GM23338 (cell line): Measurements from ENCODE around the gene MIER1. TPM values are rescaled to one million over a fixed set of nuclear protein-coding genes. Genes with fewer than 3 reads are reported as not detected.
A peak's percentile ranks its signal among the peaks of the same experiment; 100 is the strongest.

Experiments used
- ATAC-seq: fragments of 200-7000 bp; cut with Tn5 transposase; 3 replicates; pipeline ENCODE4 v1.9.1; 2020
- DNase-seq: peaks from one replicate; pipeline ENCODE4 v3.0.0-alpha.2; 2015; ENCODE audit warnings: low spot score
- H2AFZ ChIP-seq: fragments of 200-600 bp; sonication (generic); 2 replicates; pipeline ENCODE4 v1.8.0; 2016; ENCODE audit warnings: antibody characterized with exemption, mild to moderate bottlenecking, moderate library complexity
- H3F3A ChIP-seq: fragments of 200-600 bp; sonication (generic); replicated peaks from 2 replicates; pipeline ENCODE4 v1.8.0; 2017; ENCODE audit warnings: antibody characterized with exemption, mixed run types, low read depth
- H3K27ac ChIP-seq: fragments of 200-600 bp; sonication (generic); 2 replicates; pipeline ENCODE4 v1.6.1; 2016; ENCODE audit warnings: low read depth
- H3K27me3 ChIP-seq: fragments of 200-600 bp; sonication (generic); 2 replicates; pipeline ENCODE4 v1.8.0; 2016; ENCODE audit warnings: mild to moderate bottlenecking, mixed run types, moderate library complexity; ENCODE audit not compliant: insufficient read depth
- H3K36me3 ChIP-seq: fragments of 200-600 bp; sonication (generic); 2 replicates; pipeline ENCODE4 v1.8.0; 2016; ENCODE audit warnings: mild to moderate bottlenecking; ENCODE audit not compliant: insufficient read depth
- H3K4me1 ChIP-seq: fragments of 200-600 bp; sonication (generic); 2 replicates; pipeline ENCODE4 v1.8.0; 2016; ENCODE audit warnings: mild to moderate bottlenecking, moderate library complexity; ENCODE audit not compliant: insufficient read depth
- H3K4me2 ChIP-seq: fragments of 200-600 bp; sonication (generic); 2 replicates; pipeline ENCODE4 v1.7.1; 2017; ENCODE audit warnings: mixed run types
- H3K4me3 ChIP-seq: fragments of 200-600 bp; sonication (generic); 2 replicates; pipeline ENCODE4 v1.6.1; 2016; ENCODE audit warnings: mixed run types
- H3K79me2 ChIP-seq: fragments of 200-600 bp; sonication (generic); replicated peaks from 2 replicates; pipeline ENCODE4 v1.8.0; 2017; ENCODE audit warnings: mild to moderate bottlenecking; ENCODE audit not compliant: insufficient read depth
- H3K9me2 ChIP-seq: fragments of 200-600 bp; sonication (generic); 2 replicates; pipeline ENCODE4 v1.8.0; 2017; ENCODE audit not compliant: insufficient read depth
- H4K20me1 ChIP-seq: fragments of 200-600 bp; sonication (generic); replicated peaks from 2 replicates; pipeline ENCODE4 v1.8.0; 2017; ENCODE audit warnings: mild to moderate bottlenecking; ENCODE audit not compliant: insufficient read depth
- H3K27ac Mint-ChIP-seq: 2 replicates; pipeline ENCODE4 v1.8.0; 2020; ENCODE audit warnings: inconsistent platforms, mild to moderate bottlenecking, moderate library complexity, mixed read lengths
- H3K27me3 Mint-ChIP-seq: 3 replicates; pipeline ENCODE4 v1.8.0; 2022; ENCODE audit warnings: low read depth, mild to moderate bottlenecking, moderate library complexity, mixed read lengths, inconsistent platforms; ENCODE audit not compliant: insufficient read depth, poor library complexity
- H3K36me3 Mint-ChIP-seq: 3 replicates; pipeline ENCODE4 v1.8.0; 2021; ENCODE audit warnings: low read depth, mild to moderate bottlenecking, inconsistent platforms, moderate library complexity, mixed read lengths
- H3K4me1 Mint-ChIP-seq: 3 replicates; pipeline ENCODE4 v1.8.0; 2020; ENCODE audit warnings: mild to moderate bottlenecking, inconsistent platforms, mixed read lengths
- H3K4me3 Mint-ChIP-seq: 3 replicates; pipeline ENCODE4 v1.8.0; 2021; ENCODE audit warnings: moderate library complexity, mild to moderate bottlenecking, inconsistent platforms, mixed read lengths
- H3K9me3 Mint-ChIP-seq: 3 replicates; pipeline ENCODE4 v1.8.0; 2020; ENCODE audit warnings: moderate library complexity, mild to moderate bottlenecking, inconsistent platforms, mixed read lengths
- CREB1 ChIP-seq: fragments of 250-450 bp; sonication (Bioruptor Pico); IDR thresholded peaks from 2 replicates; pipeline ENCODE4 v1.5.0; 2020; ENCODE audit warnings: low read depth, mild to moderate bottlenecking, moderate library complexity
- ETS1 ChIP-seq: IDR thresholded peaks from 2 replicates; pipeline ENCODE4 v1.6.1; 2016; ENCODE audit warnings: antibody characterized with exemption
- EZH2phosphoT487 ChIP-seq: fragments of 200-600 bp; sonication (generic); IDR thresholded peaks from one replicate; pipeline ENCODE4 v1.8.1; 2018; ENCODE audit warnings: antibody characterized with exemption; ENCODE audit not compliant: unreplicated experiment
- JUNB ChIP-seq: IDR thresholded peaks from one replicate; pipeline ENCODE4 v1.6.1; 2016; ENCODE audit warnings: antibody characterized with exemption; ENCODE audit not compliant: unreplicated experiment
- NANOG ChIP-seq: IDR thresholded peaks from 2 replicates; pipeline ENCODE4 v1.6.1; 2016; ENCODE audit warnings: antibody characterized with exemption, borderline replicate concordance
- POLR2AphosphoS5 ChIP-seq: IDR thresholded peaks from 2 replicates; pipeline ENCODE4 v1.6.1; 2016; ENCODE audit warnings: antibody characterized with exemption, low read depth
- REST ChIP-seq: IDR thresholded peaks from one replicate; pipeline ENCODE4 v1.6.1; 2018; ENCODE audit warnings: antibody characterized with exemption; ENCODE audit not compliant: unreplicated experiment
- STAT1 ChIP-seq: IDR thresholded peaks from one replicate; pipeline ENCODE4 v1.6.1; 2016; ENCODE audit warnings: antibody characterized with exemption; ENCODE audit not compliant: unreplicated experiment
- polyA plus RNA-seq: library from polyadenylated mRNA; unstranded; fragments of >200 nt; fragmentation: Nextera tagmentation; extraction: Ambion mirVana; gene quantifications from 2 replicates; pipeline ENCODE4 v1.2.1, GENCODE V29; 2016
- total RNA-seq: library from RNA; depleted of rRNA; stranded (reverse); fragments of >200 nt; shearing (Covaris generic); gene quantifications from 2 replicates; pipeline ENCODE4 v1.2.3, GENCODE V29; 2014

The MIER1 gene
- total and polyA plus RNA-seq, 2 experiments from 2014 or later, result 38.2 to 72.8 TPM

- peaks cover 7% of the 10 kb centered on the region; the same call in 2 of the 3 replicates for H3K36me3 Mint-ChIP-seq
- no peak for ATAC-seq
- H3K4me3 ChIP-seq, result no peak overlapping the region
- DNase-seq, result no peak
- no peaks in the 10 kb centered on the region for H3K9me3 Mint-ChIP-seq
- peaks cover 17% of the 10 kb centered on the region for H4K20me1 ChIP-seq
- H3K27ac ChIP-seq, result no peak overlapping the region
- H3K4me3 Mint-ChIP-seq, result no peak overlapping the region
- no peak overlapping the region for H3K27ac Mint-ChIP-seq
- TF ChIP-seq JUNB, result no peak
- TF ChIP-seq NANOG, result no peak
- no peak for TF ChIP-seq STAT1
- no peak for TF ChIP-seq ETS1
- TF ChIP-seq REST, result no peak
- peaks cover 8% of the 10 kb centered on the region; the same call in 1 of the 2 replicates for H3K36me3 ChIP-seq
- H3K79me2 ChIP-seq, result peaks cover 83% of the 10 kb centered on the region
- H3K4me1 Mint-ChIP-seq, result peaks cover 12% of the 10 kb centered on the region; the same call in 2 of the 3 replicates
- H2AFZ ChIP-seq, result no peak overlapping the region
- H3K9me2 ChIP-seq, result no peaks in the 10 kb centered on the region
- no peaks in the 10 kb centered on the region for H3K27me3 ChIP-seq
- no peaks in the 10 kb centered on the region for H3K27me3 Mint-ChIP-seq
- peaks cover 17% of the 10 kb centered on the region for H3K4me1 ChIP-seq
- H3F3A ChIP-seq, result no peaks in the 10 kb centered on the region
- H3K4me2 ChIP-seq, result no peak overlapping the region
Observed at GRCh38 chr1:66940981-66941380, 16.2 kb downstream of the MIER1 start.

DNA sequence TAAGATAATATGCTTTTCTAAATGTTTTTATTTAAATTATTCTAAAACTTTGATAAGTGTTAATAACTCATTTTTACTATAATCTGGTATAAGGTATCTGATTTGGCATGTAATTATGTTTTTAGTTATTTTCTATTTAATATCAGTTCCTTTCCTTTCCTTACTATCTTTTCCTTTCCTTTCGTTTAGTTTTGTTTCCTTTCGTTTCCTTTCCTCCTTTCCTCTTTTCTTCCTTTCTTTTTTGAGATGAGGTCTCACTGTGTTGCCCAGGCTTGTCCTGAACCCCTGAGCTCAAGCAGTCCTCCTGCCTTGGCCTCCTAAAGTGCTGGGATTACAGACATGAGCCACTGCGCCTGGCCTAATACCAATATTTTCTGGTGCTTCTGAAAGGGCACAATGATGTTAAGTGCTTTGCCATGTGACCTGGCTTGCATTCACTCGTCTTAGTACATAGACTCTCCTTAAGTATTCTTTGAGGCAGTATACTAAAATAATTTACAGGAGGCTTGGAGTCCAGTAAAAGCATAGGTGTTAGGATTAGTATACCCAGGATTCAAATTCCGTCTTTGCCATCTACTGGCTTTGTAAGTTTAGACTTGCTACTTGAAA lies 18.7 kb downstream of the MIER1 start:
- H3K4me2 ChIP-seq, result no peak overlapping the region
- no peaks in the 10 kb centered on the region for H3K27me3 Mint-ChIP-seq
- H3F3A ChIP-seq, result no peaks in the 10 kb centered on the region
- peaks cover 21% of the 10 kb centered on the region; the same call in 2 of the 3 replicates for H3K36me3 Mint-ChIP-seq
- H3K9me2 ChIP-seq, result no peaks in the 10 kb centered on the region
- H3K9me3 Mint-ChIP-seq, result no peaks in the 10 kb centered on the region
- peaks cover 67% of the 10 kb centered on the region for H3K79me2 ChIP-seq
- ATAC-seq, result no peak
- H3K27ac Mint-ChIP-seq, result peak overlapping the region; percentile 89
- H3K4me1 Mint-ChIP-seq, result peaks cover 17% of the 10 kb centered on the region; the same call in 2 of the 3 replicates
- peaks cover 17% of the 10 kb centered on the region for H3K4me1 ChIP-seq
- no peaks in the 10 kb centered on the region for H3K27me3 ChIP-seq
- H4K20me1 ChIP-seq, result peaks cover 12% of the 10 kb centered on the region
- H3K36me3 ChIP-seq, result peaks cover 22% of the 10 kb centered on the region; the same call in 1 of the 2 replicates
- H3K4me3 ChIP-seq, result no peak overlapping the region
- no peak overlapping the region for H3K27ac ChIP-seq
- no peak overlapping the region for H2AFZ ChIP-seq
- H3K4me3 Mint-ChIP-seq, result no peak overlapping the region
- no peak for DNase-seq
- no peak for TF ChIP-seq ETS1
- TF ChIP-seq JUNB, result no peak
- TF ChIP-seq EZH2phosphoT487, result no peak
- TF ChIP-seq POLR2AphosphoS5, result no peak
- no peak for TF ChIP-seq NANOG
- TF ChIP-seq REST, result no peak
- TF ChIP-seq CREB1, result no peak
